Measurements from ENCODE around the gene NKD1.
A peak's percentile ranks its signal among the peaks of the same experiment; 100 is the strongest.

The NKD1 gene

DNA sequence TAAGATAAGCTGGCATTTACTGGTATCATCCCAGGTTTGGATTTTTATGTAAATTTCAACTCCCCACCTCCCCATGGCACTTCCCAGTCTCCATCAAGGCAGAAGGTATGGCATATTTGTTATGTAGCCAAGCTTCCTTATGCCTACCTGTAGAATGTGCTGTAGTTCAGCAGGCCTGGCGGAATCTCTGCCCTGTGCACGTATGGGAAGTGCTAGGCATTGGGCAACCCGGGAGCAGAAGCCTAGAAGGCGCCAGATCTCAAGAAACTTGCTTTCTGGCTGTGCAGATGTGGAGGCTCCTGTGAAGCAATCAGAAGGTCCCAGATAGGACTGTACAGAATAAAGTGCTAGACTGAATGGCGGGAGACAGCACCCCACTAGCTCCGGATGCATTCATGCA, 68.2 kb downstream of the NKD1 start:
- DNase-seq: no peak

DNA sequence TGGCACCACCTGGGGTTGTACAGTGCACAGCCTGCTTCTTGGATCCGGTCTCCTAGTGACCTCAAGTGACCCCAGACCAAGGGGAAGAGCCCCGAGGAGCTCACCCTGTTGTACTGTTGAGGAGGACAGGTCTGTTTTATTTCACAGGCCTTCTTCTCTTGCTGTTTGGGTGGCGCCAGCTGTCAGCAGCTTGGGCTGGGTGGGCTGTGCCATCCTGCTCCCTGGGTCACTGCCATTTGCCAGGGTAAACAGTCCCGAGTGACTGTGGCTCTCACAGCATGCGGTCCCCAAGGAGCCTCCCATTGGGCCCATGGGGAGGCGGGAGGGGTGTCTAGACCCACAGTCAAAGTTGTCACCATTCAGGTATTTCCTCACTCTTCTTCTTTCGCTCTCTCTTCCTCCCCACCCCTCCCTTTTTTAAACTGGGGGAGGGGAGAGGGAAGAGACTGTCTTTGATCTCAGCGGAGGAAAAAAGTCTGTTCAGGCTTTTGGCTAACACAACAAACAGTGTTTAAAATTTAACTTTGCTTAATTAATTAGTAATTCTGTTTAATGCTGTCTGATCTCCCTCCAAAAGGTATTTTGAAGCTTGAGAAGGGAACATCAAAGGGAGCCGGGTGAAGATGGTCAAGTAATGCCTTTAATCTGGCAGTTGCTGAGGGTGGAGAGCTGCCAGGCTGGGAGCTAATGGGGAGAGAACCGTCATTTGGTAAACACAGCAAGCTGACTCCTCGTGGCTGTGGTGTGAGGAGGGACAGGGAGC, 68.9 kb downstream of the NKD1 start:
- DNase-seq: no peak

DNA sequence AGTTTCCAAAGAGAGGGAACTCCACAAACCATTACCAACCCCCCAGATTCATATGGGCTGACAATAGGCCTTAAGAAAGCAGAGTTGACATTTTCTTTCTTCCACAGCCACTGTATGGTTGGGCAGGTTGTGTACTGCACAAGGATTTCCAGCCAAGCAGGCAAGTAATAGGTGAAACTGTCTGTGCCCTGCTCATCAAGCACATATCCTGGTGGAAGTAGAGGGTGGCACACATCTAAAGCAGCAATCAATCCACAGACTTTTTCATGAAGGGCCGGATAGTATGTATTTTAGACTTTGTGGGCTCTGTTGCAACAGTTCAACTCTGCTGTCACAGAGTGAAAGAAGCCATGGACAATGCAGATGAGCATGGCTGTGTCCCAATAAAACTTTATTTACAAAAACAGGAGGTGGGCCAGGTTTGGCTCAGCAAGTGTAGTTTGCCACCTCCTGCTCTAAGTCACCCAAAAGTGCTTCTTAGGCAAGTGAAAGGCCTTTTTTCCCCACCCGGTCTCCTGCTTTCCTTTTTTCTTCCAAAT, 69.5 kb downstream of the NKD1 start:
- no peak for DNase-seq

DNA sequence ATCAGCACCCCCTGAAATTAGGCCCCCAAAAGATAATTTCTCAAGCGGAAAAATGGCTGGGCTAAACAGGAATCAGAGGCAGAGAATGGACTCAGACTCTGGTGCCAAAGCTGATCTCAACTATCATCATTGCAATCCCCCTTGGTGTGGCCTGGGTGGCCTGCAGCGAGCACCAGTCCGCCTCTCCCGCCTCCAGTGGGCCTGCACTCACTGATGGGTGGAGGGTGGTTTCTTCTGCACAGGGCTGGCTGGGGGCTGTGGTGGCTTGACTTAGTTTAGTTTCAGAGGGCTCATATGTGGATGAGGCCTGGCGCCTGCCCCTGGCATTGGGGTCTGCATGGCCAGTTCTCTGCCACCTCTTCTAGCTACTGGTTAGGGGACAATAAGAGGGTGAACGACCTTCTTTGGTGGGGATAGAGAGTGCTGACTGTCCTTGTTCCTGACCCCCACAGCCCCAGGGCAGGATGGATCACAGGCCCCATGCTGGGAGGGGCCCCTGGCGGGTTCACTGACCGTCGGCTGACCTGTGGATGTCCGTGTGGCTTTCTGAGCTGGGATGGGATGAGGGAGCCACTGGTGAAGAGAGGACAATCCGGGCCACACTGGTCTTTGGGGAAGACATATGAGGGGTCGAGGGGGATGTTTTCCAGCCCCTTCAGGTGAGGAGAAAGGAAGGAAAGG, 70.2 kb downstream of the NKD1 start:
- no peak for DNase-seq

DNA sequence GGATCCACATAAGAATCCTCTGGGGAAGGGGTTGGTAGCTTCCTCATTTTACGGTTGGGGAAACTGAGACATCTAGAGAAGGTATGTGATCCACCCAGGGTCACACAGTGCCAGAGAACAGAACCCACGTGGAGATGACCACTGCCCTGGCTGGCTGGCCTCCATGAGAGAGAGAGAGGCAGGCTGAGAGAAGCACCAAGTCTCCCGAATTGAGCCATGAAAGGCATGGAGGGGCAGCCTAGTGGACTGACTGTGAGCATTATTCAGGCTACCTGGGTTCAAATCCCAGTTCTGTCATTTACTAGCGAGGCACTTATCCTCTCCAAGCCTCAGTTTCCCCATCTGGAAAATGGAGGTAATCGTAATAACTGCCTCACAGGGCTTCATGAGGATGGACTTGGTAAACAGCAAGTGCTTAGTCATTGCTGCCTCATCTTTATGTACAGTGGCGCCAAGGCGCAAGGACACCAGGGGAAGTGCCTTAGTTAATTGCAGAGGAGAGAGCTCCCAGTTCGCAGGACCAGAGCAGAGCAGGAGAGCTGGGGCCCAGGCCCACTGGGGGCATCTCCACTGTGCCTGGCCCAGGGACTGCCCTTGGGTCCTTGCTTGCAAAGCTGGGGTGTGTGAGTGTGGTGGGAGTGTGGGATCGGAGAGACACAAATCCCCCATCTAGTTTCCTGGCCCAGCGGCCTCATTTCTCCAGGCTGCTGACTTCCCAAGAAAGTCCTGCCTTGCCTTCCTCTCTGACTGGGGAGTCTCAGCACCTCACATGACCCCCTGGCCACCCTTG, 71.7 kb downstream of the NKD1 start:
- DNase-seq: no peak

DNA sequence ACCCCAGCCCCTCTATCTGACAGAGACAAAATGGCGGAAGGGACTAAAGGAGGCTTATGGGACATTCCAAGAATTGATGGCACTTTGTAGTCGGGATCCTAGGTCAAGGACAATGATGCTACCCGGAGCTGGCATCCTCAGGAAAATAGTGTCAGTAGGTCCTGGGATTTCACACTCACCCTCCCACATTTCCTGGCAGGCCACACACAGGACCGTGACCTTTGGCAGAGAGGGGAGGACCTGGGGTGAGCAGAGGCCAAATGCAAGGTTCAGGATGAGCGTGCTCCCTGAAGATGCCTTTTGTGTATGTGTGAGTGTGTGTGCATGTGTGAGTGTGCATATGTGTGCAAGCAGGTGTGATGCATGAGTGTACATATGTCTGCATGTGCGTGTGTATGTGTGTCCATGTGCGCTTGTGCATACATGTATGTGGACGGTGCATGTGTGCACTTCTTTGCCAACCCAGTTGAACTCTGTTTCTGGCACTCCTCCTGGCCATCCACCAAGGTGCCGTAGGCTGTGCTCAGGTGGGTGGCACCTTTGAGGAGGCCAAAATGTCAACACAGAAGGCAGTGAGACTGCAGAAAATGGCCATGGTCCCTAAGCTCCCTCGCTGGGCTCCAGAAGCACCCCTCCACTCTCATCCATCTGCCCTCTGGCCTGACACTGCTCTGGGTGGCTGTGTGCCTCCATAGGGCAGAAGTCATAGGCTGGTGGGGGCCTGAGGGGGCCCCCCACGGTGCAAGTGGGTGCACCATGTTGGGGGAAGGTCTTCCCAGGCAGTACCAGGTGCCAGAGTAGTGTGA, 72.7 kb downstream of the NKD1 start:
- DNase-seq: no peak

- no peak for DNase-seq
These were observed 73.2 kb downstream of the NKD1 start for GRCh38 chr16:50621452-50621792.

DNA sequence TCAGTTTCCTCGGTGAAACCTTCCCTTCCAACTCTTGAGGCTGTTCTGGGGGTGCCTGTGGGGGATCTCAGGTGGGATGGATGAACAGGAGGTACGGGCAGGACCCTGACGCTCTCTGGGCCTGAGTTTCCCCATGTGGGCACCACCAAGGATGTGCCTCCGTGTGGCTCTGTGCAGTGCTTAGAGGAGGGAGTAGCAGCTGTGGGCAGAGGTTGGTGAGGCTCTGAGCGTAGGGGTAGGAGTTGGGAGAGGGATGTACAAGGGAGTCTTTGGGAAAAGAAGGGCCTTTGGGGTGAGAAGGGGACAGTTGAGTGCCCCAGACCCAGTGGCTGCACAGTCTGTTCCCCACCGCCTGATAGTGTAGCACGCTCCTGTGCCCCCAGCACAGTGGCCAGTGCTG, 73.8 kb downstream of the NKD1 start:
- no peak for DNase-seq

DNA sequence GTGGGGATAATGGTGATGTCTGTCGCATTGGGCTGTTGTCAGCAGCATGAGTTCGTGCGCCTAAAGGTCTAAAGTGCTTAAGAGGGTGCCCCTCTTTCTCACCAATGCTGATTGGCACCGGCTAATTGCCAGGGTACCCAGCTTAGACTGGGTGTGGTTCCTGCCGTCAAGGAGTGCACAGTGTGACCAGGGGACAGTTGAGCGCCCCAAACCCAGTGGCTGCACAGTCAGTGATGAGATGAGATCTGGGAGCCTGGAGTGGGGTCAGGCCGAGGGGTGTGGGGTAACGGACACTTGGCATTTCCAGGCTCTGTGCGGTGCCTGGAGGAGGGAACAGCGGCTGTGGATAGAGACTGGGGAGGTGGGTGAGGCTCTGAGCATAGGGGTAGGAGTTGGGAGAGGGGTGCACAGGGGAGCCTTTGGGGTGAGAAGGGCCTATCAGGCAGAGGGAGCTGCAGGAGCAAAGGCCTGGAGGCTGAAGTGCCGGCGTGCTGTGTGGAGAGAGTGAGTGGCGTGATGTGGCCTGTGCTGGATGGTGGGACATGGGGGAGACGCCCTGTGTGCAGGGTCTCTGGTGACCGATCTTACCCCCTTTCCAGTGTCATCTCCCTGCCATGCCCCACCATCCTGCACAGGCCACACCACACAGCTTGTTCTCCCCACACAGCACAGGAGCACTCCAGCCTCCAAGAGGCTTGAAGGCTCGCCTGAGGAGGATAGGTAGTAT, 74.6 kb downstream of the NKD1 start:
- no peak for DNase-seq

DNA sequence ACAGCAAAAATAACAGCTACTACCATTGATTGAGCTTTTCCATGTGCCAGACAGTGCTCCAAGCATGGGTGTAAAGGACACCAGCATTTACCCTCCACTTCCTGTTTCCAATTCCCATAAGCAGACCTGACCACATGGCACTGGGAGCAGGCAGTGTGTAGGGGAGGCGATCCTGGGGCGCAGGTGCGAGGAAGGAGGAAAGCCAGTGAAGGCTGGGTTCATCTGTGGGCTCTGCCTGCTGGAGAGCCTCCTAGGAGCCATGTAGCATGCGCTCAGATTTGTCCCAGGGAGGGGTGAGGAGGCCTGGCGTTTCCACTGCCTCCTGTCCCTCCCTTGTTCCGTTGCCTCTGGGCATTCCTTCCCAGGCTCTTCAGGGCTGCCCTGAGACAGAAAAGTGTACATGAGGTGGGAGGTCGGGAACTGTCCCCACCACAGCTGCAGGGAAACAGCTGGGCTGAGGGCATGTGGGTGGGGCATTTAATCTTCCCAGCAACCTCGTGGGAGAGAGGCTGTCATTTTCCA, 76.3 kb downstream of the NKD1 start:
- no peak for DNase-seq

- no peak for DNase-seq
These were observed 77.2 kb downstream of the NKD1 start for GRCh38 chr16:50625374-50625773.

DNA sequence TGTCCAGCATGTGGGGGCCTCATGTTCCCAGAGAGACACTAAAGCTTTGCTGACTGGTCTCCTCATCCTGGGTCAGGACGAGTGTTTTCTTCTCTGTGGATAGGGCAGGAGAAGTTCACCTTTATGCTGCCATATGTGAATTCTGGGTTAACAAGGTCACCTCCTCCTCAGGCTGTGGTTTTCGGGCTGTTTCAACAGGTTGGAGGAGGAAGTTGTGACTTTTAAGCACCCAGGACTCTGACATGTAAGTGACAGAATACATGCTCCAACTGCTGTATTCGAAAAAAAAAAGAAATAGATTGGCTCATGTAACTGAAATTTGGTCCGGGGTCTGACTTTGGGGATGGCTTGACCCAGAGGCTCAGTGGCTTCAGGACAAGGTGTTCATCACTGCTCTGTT, 78.7 kb downstream of the NKD1 start:
- DNase-seq: no peak

- DNase-seq: peak; percentile 23
These were observed 79.2 kb downstream of the NKD1 start for GRCh38 chr16:50627419-50627818.

DNA sequence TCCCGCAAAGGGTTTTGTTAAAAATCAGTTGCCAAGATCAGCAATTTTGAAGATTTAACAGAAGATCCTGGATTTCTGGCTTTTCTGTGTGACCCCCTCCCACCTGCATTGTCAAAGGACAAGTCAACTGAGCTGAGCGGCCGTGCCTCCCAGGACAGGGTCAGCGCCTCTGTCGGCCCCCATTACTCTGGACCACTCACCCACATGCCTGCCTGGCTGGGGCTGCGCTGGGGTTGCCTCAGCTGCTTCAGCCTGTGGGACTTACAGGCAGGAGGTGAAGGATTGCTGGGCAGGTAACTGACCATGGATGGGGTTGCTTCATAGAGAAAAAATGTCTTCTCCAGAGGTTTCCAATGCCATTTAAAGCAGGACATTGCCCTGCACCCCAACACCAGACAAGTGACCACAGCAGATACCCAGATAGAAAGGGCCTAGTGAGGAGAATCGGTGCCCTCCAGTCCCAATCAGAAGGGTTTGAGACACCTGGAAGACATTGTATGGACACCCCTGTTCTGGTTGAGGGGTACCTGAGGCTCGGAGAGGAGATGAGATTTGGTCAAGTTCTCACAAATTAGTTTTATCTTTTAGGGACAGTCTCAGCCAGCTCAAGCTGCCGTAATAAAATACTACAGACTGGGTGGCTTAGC, 80.1 kb downstream of the NKD1 start:
- DNase-seq: no peak

- no peak for DNase-seq
These were observed 81.1 kb downstream of the NKD1 start for GRCh38 chr16:50629334-50629733.

DNA sequence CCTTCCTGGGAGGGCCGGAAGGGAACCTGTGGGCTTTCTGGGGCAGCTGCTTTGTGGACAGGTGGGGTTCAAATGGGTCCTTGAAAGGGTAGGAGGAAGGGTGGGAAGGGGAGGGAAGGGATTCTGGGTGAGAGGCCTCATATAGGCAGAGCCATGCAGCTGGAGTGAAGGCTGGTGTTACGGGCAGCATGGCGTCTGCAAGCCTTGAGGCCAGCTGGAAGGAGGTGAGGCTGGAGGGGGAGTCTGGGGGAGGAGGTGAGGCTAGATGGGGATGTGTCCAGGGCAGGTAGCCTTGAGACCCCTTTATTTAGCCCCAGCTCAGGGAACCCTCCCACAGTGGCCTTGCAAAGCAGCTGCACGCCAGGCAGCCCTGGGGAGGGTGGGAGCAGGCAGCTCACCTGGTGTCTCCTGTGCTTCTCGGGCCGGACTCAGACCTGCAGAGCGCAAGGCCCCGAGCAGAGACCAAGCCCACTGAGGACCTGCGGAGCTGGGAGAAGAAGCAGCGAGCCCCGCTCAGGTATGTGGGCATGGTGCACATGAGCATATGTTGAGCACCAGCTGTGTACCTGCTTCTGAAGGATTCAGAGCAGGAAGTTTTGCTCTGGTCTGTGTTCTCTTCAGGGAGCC, 82.3 kb downstream of the NKD1 start:
- no peak for DNase-seq

DNA sequence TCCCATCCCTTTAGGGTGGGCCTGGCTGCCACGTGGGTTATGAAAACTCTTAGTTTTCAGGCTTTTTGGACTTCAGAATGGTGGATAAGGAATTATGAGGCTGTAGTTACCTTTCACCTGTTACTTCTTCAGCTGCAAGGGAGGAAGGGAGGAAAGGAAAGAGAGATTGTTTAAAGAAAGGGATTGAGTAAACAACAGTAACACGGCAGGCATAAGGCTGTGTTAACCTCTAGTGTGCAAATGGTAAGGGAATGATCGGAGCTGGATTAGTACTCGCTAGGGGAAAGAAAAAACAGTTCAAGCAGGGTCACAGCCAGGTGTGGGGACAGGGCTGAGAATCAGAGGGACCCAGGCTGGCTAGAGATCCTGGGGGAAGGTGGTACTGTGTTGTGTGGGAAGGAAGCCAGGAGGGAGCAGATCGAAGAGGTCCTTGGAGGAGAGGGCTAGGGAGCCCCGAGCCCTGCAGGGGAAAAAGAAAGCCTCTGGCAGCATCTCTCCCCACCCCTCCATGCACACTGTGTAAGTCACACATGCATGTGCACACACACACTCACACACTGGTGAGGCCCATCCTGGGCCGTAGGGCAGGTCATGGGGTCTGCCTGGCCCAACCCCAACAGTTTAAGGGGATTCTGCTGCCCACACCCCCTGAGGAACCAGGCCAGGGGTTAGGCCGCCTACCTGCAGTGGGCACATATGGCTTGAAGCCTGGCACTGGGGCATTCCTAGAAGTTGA, 83.2 kb downstream of the NKD1 start:
- no peak for DNase-seq

- no peak for DNase-seq
These were observed 83.9 kb downstream of the NKD1 start for GRCh38 chr16:50631985-50632576.

DNA sequence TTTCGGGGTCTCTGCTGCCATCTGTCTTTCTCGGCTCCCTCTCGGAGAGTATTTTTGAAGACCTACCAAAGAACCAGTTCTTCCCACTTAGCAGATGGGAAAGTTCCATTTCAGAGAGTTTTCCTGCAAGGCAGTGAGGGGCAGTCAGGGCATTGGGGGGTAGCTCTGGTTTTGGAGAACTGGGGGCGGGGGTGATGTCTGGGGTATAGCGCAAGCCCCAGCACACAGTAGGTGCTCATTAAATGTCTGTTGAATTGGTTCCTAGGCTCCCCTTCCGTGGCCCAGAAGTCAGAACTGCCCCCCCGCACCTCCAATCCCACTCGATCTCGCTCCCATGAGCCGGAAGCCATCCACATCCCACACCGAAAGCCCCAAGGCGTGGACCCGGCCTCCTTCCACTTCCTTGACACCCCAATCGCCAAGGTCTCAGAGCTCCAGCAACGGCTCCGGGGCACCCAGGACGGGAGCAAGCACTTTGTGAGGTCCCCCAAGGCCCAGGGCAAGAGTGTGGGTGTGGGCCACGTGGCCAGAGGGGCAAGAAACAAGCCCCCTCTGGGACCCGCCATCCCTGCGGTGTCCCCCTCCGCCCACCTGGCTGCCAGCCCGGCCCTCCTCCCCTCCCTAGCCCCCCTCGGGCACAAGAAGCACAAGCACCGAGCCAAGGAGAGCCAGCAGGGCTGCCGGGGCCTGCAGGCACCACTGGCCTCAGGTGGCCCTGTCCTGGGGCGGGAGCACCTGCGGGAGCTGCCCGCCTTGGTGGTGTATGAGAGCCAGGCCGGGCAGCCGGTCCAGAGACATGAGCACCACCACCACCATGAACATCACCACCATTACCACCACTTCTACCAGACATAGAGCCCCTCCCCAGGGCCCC, 85.0 kb downstream of the NKD1 start:
- DNase-seq: no peak
